Activated CD4-positive, CD25-positive, alpha-beta regulatory T cell treated with anti-CD3 and anti-CD28 coated beads, Interleukin-2, amount 50 U/mL, for 16 hours (primary cell): ENCODE data around the gene MATK.
"Not testable (repeated sequence)": the region's sequence is repeated elsewhere in the genome, so short reads cannot be mapped to it uniquely, and the experiment has no call there.

Experiments
- DNase-seq: peaks from one replicate; pipeline ENCODE4 v3.0.0-alpha.2; 2020; ENCODE audit warnings: low read depth, low spot score

Gene MATK

DNA sequence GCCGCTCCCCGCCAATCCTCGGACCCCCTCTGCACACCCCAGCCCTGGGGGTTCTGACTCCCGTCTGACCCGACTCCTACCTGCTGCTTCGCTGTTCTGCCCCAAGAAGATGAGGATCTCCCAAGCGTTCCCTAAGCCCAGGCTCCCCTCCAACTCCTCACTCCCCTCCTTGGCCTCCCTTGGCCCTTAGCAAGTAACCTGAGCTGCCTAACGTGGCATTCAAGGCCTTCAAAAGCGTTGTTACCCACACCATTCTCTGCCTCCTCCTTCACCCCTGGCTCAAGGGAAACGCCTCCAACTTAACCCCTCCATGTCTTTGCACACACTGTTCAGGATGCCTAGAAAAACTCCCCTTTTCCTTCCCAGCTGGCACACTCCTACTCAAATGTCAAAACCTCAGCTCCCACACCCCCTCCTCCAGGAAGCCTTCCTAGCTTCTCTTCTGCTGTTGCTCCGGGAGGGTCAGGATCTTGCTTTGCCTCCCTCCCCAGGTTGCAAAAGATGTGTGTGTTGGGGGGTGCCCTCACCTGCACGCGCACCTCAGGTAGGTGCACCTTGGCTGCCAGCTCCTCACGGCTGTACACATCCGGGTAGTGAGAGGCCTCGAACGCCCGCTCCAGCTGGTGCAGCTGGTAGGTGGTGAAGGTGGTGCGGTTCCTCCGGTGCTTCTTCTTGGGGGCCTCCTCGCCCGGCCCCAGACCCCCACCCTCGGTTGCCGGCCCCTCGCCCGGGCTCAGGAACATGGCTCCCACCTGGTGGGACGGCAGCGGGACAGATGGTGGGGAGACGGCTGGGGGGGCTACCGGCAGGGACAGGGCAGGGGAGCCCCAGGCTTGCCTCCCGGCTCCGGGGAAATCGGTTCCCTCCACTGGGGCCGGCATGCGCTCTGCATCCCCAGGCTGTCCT, 14.9 kb downstream of the MATK start:
- no peak for DNase-seq

DNA sequence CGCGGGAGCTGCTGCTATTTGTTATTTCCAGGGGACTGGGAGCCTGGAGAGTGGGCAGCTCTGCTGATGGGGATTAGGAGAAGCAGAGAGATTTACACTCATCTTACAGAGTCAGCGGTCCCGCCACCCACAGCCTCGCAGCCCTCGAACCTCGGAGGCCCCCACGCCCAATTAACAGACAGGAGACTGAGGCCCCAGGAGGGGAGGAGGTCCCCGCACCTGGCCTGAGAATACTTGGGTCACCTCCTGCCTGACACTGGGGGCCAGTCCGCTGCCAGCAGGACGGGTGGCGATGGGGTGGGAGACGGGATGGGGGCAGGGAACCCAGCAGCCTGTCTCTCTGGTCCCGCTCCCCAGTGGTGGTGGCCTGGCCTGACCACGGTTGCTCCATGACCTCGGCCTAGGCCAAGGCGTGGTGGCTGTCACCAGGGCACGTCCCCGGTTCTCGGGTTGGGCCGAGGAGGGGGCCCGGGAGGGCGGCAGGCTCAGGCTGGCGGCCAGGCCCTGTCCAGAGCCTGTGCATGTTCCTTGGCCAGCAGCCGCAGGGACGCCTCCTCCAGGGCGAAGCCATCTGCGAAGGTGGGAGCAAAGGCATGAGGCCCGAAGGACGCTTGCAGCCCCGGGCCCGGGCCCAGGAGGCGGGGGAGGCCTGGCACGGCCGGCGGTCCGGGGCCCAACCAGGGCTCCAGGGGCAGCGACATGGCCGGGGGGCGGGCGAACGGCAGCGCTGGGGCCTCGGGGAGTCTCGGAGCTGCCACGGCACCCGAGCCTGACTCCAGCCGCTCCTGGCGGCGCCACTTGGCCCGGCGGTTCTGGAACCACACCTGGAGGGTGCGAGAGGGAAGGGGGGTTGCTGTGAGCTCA, 15.8 kb downstream of the MATK start:
- no peak for DNase-seq

DNA sequence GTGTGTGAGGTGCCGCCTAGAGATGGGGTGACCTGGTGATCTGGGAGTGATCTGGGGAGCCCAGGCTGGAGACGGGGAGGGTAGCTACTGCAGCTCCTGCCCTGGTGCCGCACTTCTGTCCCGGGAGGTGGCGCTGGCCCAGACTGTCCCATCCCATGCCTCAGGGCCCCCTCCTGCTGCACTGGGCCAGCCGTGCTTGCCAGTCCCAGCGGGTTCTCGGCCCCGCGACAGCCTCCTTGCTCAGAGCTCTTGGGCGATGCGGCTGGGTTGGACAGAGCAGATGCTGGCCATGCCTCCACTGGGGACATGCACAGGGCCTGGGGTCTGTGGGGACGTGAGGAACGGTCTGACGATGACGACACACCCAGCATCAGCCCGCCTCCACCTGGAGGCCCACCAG, 16.7 kb downstream of the MATK start:
- no peak for DNase-seq

DNA sequence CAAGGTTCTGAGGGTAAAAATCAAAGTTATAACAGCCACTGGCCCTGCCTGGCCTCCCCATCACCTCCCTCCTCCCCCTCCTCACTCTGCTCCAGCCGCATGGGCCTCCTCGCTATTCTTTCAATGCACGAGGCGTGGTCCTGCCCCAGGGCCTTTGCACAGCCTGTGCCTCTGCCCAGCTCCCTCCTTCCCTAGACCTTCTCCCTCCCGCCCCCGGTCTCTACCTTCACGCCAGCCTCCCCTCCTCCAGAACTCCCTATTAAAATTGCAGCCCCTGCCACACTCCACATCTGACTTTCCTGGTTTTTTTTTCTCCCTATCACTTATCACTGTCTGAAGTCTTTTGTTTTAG, 17.5 kb downstream of the MATK start:
- no peak for DNase-seq

GRCh38 chr19:3768015-3768747, 18.0 kb downstream of the MATK start:
- DNase-seq, result no peak

DNA sequence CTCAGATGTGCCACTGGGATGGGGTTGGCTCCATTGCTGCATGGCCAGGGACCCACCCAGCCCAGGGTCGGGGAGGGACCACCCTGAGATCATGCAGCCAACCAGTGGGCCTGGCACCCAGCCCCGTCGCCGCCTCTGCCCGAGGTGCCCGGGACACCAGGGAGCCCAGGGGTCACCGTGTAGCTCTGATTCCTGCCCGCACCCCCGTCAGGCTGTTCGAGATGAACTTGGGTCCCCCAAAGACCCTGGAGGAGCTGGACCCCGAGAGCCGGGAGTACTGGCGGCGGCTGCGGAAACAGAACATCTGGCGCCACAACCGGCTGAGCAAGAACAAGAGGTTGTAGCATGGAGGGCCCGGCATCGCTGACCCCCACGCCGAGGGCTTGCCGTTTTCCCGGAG, 19.1 kb downstream of the MATK start:
- DNase-seq, result no peak

DNA sequence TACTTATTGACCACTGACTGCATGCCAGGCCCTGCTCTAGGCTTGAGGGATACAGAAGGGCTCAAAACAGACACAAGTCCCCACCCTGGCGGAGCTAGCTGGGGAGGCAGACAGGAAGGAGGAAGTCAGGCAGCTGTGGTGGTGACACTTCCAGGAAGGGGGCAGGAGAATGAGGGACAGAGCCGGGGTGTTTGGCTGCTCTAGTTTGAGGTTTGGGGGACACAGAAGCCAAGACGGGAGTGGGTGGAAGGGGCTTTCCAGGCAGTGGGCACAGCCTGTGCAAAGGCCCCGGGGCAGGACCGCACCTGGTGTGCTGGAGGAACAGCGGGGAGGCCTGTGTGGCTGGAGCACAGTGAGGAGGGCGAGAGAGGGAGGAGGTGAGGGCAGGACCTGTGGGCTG, 19.7 kb downstream of the MATK start:
- DNase-seq, result no peak

DNA sequence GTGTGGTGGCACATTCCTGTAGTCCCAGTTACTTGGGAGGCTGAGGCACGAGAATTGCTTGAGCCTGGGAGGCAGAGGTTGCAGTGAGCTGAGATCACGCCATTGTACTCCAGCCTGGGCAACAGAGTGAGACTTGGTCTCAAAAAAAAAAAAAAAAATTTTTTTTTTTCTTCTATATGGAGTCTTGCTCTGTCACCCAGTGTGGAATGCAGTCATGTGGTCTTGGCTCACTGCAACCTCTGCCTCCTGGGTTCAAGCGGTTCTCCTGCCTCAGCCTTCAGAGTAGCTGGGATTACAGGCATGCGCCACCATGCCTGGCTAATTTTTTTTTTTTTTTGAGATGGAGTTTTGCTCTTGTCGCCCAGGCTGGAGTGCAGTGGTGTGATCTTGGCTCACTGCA, 20.4 kb downstream of the MATK start:
- DNase-seq, result not testable (repeated sequence)

GRCh38 chr19:3765121-3765520, 21.1 kb downstream of the MATK start:
- DNase-seq, result no peak

DNA sequence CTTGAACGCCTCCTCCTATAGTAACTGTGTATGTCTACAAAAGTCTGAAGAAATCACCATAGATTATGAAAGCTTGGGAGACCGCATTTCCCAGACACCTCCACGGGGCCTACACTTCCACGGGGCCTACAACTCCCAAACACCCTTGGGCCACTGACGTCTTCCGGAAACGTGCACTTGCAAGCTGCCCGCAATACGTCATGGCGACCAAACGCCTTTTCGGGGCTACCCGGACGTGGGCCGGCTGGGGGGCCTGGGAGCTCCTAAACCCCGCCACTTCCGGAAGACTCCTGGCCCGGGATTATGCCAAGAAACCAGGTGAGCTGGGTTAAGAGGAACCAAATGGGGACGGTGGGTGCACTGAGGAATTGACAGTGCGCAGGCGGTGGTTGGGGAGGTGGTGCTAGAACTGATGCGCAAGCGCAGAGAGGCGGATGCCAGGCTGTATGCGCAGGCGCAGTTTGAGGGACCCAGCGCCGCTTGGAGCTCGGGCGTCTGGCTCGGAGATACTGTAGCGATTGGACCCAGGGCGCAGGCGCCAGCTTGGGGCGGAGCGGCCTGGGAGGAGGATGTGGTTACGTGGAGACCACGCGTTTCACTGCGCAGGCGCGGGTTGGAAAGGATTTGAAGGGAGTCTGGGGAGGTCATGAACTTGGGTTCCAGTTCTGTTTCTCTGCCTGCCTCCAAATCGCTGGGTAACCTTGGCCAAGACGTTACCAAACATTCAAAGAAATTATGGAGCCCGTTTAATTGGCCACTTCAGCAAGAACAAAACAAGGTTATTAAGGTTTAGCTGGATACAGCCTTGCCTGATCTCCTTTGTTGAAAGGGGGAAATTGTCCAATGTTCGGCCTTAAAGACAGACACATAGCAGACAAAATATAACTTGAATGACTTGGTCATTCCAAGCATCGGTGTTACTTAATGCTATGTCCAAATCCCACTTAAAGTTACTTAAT, 23.4 kb downstream of the MATK start, which contains the start of gene MRPL54:
Gene MRPL54, plus strand, starts transcription at position 182 of the 959 bp plus-strand sequence. Its CDS starts 19 bp downstream, at position 201.
- DNase-seq, result peak; percentile 98

DNA sequence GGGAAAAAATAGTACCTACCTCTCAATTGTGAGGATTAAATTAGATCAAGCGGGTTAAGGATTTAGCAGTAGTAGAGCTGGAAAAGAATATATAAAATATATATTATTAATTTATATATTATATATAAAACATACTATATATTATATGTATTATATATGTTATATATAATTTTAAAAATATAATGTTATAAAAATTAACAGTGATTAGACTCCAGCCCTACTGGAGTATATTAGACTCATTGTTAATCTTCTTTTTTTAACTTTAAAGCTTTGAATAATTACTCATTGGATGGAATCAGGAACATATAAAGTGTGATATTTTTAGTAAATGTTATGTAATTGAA, 24.1 kb downstream of the MATK start:
- DNase-seq, result no peak

GRCh38 chr19:3761382-3762129, 24.6 kb downstream of the MATK start, which contains the start of gene APBA3:
TSS of gene APBA3 (minus strand) at chr19:3761692. CDS start at chr19:3760264, 1,428 bp downstream.
- DNase-seq, result peak; percentile 95

- no peak for DNase-seq
Observed at GRCh38 chr19:3760871-3761361, 25.3 kb downstream of the MATK start.

DNA sequence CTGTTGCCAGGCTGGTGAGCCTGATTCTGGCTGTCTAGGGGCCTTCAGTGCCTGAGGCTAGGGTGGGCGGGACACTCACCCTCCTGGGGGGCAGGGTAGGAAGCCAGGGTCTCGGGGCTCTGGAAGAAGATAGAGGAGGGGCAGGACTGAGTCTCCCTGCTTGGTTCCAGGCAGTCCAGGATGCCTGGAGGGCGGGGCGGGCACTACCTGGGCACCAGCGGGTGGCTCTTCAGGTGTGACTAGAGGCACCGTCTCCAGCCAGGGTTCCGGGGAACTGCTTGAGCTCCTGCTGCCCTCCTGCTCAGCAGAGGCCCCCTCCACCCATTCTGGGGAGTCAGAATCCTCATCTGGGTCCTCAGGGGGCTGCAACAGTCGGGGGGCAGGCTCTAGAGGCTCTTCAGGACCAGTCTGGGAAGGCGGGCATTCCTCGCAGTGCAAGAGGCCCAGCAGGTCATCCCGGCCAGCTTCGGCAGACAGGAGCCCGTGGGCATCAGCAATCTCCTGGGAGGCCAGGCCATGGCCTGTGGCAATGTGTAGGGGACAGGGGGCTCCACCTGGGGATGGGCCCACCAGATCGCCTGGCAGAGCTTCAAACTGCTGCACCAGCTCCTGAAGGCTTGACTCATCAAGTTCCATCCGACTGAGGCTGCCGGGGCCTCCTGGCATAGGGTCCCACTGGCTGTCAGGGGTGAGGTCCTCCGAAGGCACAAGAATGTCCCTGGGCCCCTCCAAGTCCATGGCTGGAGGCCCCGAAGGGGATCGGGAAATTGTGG, 26.5 kb downstream of the MATK start:
- no peak for DNase-seq

GRCh38 chr19:3758297-3758696, 27.9 kb downstream of the MATK start:
- DNase-seq, result not testable (repeated sequence)

DNA sequence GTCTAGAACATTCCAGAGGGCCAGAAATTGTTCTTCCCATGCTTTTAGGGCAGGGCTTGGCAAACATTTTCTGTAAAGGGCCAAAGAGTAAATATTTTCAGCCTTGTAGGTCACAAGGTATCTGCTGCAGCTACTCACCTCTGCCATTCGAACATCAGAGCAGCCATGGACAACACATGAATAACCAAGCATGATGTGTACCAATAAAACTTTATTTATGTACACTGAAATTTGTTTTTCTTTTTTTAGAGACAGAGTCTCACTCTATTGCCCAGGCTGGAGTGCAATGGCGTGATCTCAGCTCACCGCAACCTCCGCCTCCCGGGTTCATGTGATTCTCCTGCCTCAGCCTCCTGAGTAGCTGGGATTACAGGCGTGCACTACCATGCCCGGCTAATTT, 28.5 kb downstream of the MATK start:
- not testable (repeated sequence) for DNase-seq

DNA sequence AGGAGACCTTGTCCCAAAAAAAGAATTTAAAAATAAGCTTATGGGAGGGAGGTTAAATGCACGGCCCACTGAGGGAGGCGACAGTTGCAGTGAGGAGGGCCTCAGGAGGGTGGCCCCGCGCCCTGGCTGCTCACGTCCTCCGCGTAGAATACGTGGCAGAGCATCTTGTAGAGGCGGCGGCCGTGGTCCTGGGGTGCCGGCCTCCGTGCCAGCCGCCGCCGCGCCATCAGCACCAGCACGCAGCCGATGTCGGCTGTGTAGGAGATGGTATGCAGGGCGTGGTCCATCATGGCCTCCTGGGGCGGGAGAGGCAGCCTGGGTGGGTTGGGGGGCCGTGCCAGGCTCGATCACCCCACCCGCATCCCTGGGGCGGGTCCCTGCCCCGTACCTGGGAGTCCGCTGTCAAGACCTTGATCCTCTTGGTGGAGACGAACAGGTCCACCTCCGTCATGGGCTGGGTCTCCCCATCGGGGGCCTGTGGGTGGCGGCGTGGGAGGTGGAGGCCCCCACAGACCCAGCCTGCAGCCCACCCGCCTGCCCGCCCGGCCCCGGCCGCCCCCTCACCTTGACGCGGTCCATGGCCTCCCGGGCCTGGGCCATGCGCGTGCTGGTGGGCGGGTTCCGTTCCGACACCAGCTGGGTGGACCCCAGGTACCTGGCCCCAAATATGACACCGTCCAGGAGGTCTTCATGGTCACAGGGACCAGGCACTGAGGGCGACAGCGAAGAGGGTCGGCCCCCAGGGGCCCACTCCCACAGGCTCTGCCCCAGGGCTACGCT, 32.4 kb downstream of the MATK start:
- DNase-seq, result no peak

- no peak for DNase-seq
Observed at GRCh38 chr19:3752492-3752891, 33.7 kb downstream of the MATK start.
